Activated CD4-positive, alpha-beta memory T cell treated with anti-CD3 and anti-CD28 coated beads for 36 hours (primary cell): ENCODE data around the gene TPD52L1. TPM values are rescaled to one million over a fixed set of nuclear protein-coding genes. Genes with fewer than 3 reads are reported as not detected.

ENCODE experiments used
- CTCF ChIA-PET: fragments of 350-600 bp; sonication (Branson Sonifier 250); formaldehyde crosslinking; loops from one replicate; lab custom pipeline; 2021; ENCODE audit warnings: antibody characterized with exemption, inconsistent platforms; lab: Charles Lee
- POLR2A ChIA-PET: fragments of 350-600 bp; sonication (Branson Sonifier 250); formaldehyde crosslinking; loops from one replicate; lab custom pipeline; 2021; ENCODE audit warnings: antibody characterized with exemption; lab: Charles Lee
- DNase-seq: peaks from one replicate; pipeline ENCODE4 v3.0.0-alpha.2; 2020
- H3K27ac Mint-ChIP-seq: one replicate; pipeline ENCODE4 v1.8.0; 2021; ENCODE audit warnings: mixed read lengths
- H3K27me3 Mint-ChIP-seq: one replicate; pipeline ENCODE4 v1.8.0; 2021; ENCODE audit warnings: mixed read lengths
- H3K36me3 Mint-ChIP-seq: one replicate; pipeline ENCODE4 v1.8.0; 2021; ENCODE audit warnings: mixed read lengths
- H3K4me1 Mint-ChIP-seq: one replicate; pipeline ENCODE4 v1.8.0; 2021; ENCODE audit warnings: low read depth, mixed read lengths
- H3K4me3 Mint-ChIP-seq: one replicate; pipeline ENCODE4 v1.8.0; 2021; ENCODE audit warnings: mild to moderate bottlenecking, mixed read lengths
- H3K9me3 Mint-ChIP-seq: one replicate; pipeline ENCODE4 v1.8.0; 2021; ENCODE audit warnings: mixed read lengths
- intact Hi-C: fragments of 100-400 bp; cut with micrococcal nuclease; formaldehyde crosslinking; loops from one replicate; pipeline ENCODE4 v1.15.1; 2023
- total RNA-seq, 2 experiments: library from RNA; stranded (reverse); gene quantifications; one replicate each; pipeline ENCODE4 v1.2.3, GENCODE V29; 2021

TPD52L1 gene
- total RNA-seq, 2 experiments from 2014 or later, result 1.3 to 1.4 TPM

DNA sequence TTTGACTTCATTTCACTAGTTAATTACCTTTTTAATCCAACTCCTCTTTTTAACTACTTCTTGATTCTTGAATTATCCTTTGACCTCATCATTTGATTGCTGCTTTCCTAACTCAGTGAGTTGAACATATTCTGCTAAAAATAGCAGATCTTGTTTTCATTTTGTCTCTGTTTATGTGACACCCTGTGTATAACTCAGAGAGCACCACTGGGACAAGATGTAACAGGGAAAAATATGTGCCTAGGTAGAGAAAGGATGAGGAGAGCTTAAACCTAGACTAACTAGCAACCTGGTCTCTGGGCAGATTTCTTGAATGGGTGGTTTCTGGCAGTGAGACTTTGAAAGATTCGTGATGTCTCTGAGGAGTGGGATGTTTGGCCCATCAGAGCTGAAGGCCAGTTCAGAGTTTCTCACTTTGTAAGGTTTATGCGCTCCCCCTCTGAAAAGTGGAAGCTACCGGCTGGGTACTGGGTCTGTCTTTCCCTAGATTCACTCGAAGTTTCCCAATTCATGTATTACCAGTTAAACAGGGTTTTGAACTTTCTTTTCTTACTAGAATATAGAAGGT lies 61.8 kb downstream of the TPD52L1 start:
- no peak overlapping the region for H3K4me3 Mint-ChIP-seq
- DNase-seq, result no peak
- ChIA-PET POLR2A (no interaction called here), CTCF (no interaction called here)
- H3K27me3 Mint-ChIP-seq, result peaks cover 3% of the 10 kb centered on the region
- H3K36me3 Mint-ChIP-seq, result no peaks in the 10 kb centered on the region
- intact Hi-C loops, result no loop called here
- H3K27ac Mint-ChIP-seq, result no peak overlapping the region
- H3K9me3 Mint-ChIP-seq, result no peaks in the 10 kb centered on the region
- H3K4me1 Mint-ChIP-seq, result no peaks in the 10 kb centered on the region

DNA sequence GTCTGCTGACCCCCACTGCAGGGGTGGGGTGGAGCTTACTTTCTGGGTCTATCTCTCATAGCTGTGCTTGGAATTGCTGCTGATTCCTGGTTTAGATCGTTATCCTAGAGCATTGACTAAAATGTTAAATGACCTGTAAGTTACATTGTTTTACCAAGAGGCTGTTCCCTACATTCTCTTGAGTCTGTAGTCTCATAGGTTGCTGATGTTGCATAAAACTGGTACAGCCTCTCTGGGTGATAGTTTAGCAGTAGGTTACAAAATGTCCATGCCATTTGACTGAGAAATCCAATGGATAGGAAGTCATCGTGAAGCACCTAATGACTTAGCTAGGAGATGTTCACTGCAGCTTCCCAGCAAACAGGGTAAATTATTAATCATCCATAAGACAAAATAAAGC lies 62.4 kb downstream of the TPD52L1 start:
- Mint-ChIP-seq H3K4me1 (no peaks in the 10 kb centered on the region), H3K9me3 (no peaks in the 10 kb centered on the region), H3K27me3 (peaks cover 3% of the 10 kb centered on the region), H3K27ac (no peak overlapping the region), H3K4me3 (no peak overlapping the region), H3K36me3 (no peaks in the 10 kb centered on the region)
- ChIA-PET CTCF (no interaction called here), POLR2A (no interaction called here)
- intact Hi-C loops, result no loop called here
- DNase-seq, result no peak

DNA sequence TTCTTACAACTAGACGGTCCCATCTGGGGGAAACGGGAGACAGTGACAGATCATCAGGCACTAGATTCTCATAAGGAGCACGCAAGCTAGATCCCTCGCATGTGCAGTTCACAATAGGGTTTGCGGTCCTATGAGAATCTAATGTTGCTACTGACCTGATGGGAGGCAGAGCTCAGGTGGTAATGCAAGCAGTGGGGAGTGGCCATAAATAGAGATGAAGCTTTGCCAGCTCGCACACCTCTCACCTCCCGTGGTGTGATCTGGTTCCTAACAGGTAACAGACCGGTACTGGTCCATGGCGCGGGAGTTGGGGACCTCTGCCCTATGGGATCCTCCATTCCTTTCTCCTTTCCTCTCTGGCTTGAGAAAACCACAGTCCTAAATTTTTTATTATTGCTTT lies 63.8 kb downstream of the TPD52L1 start:
- Mint-ChIP-seq H3K4me1 (no peaks in the 10 kb centered on the region), H3K27ac (no peak overlapping the region), H3K9me3 (no peaks in the 10 kb centered on the region), H3K27me3 (peaks cover 3% of the 10 kb centered on the region), H3K4me3 (no peak overlapping the region), H3K36me3 (no peaks in the 10 kb centered on the region)
- intact Hi-C loops, result no loop called here
- no peak for DNase-seq
- ChIA-PET POLR2A (no interaction called here), CTCF (no interaction called here)

DNA sequence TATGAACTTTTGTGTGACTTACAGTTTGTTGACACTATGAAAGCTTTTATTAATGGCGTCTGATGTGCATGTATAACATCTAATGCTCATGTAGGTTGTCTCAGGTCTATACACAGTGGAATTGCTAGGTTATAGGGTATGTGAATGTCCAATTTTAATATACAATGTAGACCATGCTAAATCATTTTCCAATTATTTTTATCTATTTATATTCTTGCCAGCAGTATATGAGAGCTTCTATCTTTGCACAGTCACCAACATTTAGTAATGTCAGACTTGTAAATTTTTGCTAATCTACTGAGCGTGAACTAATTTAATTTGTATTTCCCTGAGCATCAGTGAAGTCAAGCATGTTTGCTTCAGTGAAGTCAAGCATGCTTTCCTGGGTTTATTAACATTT lies 64.4 kb downstream of the TPD52L1 start:
- H3K36me3 Mint-ChIP-seq, result no peaks in the 10 kb centered on the region
- no peaks in the 10 kb centered on the region for H3K4me1 Mint-ChIP-seq
- ChIA-PET CTCF (interaction anchor here (2.1 kb wide), 1 partner anchor 25 kb away, joined by 5 read pairs; no protein-coding TSS in a partner anchor), POLR2A (no interaction called here)
- no peak overlapping the region for H3K4me3 Mint-ChIP-seq
- intact Hi-C loops, result no loop called here
- no peak overlapping the region for H3K27ac Mint-ChIP-seq
- DNase-seq, result no peak
- H3K9me3 Mint-ChIP-seq, result no peaks in the 10 kb centered on the region
- H3K27me3 Mint-ChIP-seq, result peaks cover 3% of the 10 kb centered on the region

DNA sequence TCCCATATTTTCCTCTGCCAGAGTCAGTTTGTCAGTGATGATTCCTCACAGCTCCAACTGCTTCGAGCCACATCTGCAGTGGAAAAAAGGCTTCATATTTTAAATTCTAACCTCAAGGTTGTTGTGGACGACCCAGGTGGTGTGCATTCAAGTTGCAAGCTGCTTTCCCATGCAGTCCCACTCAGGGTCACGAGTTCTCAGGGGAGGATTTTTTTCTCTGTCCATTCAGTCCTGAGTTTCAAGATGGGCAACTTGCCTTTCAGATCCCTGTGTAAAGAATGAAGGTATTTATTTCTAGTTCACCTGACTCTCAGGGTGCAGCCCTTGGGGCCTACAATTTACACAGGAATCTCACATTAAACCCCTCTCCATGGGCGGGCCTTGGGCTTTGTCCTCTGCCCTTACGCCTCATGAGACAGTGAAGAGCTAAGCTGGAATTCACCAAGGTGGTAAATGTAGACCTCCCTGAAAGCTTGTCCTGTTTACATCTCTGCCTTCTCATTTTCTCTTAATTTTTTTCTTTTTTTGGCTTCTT lies 65.9 kb downstream of the TPD52L1 start:
- H3K27me3 Mint-ChIP-seq, result peaks cover 3% of the 10 kb centered on the region
- ChIA-PET POLR2A (no interaction called here), CTCF (interaction anchor here (2.1 kb wide), 1 partner anchor 26 kb away, joined by 5 read pairs; no protein-coding TSS in a partner anchor)
- no peaks in the 10 kb centered on the region for H3K4me1 Mint-ChIP-seq
- H3K4me3 Mint-ChIP-seq, result no peak overlapping the region
- intact Hi-C loops, result no loop called here
- DNase-seq, result no peak
- no peak overlapping the region for H3K27ac Mint-ChIP-seq
- no peaks in the 10 kb centered on the region for H3K9me3 Mint-ChIP-seq
- no peaks in the 10 kb centered on the region for H3K36me3 Mint-ChIP-seq

DNA sequence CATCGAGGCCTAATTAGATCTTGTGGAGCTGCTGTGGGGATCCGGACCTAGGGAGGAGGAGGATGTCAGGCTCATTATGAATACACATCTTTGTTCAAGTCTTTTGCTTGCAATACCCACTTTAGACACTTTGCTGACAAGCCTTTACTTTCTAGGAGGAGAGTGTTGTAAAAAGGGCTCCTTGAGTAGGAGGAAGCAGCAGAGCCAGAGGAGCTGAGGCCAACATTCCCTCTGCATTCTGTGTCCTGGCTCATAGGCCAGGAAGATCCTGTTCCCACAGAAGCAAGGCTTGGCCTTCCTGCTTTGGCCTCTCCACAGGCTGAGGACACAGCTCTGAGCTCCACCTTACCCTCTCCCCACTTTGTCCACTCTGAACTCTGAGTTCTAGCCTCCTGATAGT lies 67.1 kb downstream of the TPD52L1 start:
- Mint-ChIP-seq H3K27ac (no peak overlapping the region), H3K4me3 (no peak overlapping the region), H3K9me3 (no peaks in the 10 kb centered on the region), H3K27me3 (no peaks in the 10 kb centered on the region), H3K36me3 (no peaks in the 10 kb centered on the region), H3K4me1 (no peaks in the 10 kb centered on the region)
- POLR2A ChIA-PET, result no interaction called here
- intact Hi-C loops, result no loop called here
- DNase-seq, result no peak
- CTCF ChIA-PET, result interaction anchor here (0.8 kb wide), 1 partner anchor 28 kb away, joined by 3 read pairs; no protein-coding TSS in a partner anchor

DNA sequence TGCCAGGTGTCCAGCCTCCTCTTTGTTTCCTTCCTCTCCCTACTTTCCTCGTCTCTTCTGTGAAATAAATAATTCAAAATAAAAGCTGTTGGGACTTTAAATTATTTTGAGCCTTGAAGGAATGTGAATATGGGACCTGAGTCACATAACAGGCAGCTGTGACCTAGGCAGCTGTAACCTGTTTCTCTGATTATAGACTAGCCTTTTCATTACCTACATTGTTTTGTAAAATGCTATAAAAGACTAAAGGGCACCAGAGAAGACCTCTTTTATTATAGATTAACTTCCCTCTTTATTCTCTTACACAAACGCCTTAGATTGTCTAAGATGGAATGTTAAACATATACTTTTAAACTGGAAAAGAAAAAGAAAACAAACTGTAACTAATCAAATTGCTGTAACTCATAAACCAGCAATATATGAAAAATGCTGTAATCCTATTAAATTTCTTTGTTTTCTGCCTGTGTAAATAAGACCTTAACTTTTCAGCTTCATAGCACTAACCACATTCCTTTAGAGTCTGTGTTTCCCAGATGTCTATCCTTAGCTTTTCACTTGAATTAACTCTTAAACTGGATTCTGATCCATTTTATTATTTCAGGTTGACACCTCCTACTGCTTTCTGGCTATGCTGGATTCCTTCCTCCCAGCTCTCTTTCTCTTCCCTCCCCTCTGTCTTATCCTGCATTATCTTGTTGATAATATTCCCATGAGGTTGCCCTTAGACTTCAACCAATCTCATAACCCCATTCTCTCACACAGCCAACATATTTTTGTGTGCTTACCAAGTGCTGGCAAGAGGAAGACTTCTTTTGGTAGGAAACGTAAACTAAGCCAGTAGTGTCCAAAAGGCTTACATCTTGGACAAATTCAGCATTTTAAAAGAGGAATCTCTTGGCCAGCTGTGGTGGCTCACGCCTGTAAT lies 69.2 kb downstream of the TPD52L1 start:
- no peaks in the 10 kb centered on the region for H3K9me3 Mint-ChIP-seq
- no peaks in the 10 kb centered on the region for H3K4me1 Mint-ChIP-seq
- POLR2A ChIA-PET, result no interaction called here
- H3K4me3 Mint-ChIP-seq, result no peak overlapping the region
- H3K36me3 Mint-ChIP-seq, result no peaks in the 10 kb centered on the region
- CTCF ChIA-PET, result interaction anchor here (0.7 to 1.1 kb wide), 2 partner anchors 30 to 54 kb away, joined by 3 read pairs; no protein-coding TSS in a partner anchor
- no peak for DNase-seq
- H3K27ac Mint-ChIP-seq, result no peak overlapping the region
- H3K27me3 Mint-ChIP-seq, result no peaks in the 10 kb centered on the region
- intact Hi-C loops, result no loop called here

DNA sequence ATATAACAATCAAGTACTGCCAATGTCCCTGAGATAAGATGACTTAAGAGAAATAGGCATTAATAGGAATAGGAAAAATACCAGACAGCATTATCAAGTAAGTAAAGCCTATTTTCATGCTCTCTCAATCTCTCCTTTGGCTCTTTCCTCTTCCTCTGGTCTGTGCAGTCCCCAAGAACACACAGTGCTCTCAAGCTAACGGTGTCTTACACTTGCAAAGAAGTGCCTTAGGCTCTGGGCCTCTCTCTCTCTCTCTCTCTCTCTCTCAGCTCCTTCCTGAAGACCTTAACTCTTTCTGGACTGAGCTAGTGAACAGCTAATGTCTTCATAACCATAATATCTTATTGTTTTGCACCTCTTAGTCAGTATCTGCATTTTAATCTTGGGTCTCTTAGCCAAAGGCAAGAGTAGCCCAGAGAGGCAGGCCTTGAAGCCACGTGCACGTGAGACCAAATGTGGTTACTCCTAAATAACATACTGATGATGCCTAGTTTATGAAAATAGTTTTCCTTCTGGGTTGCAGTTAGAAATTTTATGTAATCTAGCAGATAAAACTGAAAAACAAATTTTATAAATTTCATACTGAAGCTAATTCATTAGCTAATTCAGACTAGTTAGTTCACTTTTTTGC lies 70.8 kb downstream of the TPD52L1 start:
- Mint-ChIP-seq H3K4me3 (no peak overlapping the region), H3K36me3 (no peaks in the 10 kb centered on the region), H3K27me3 (no peaks in the 10 kb centered on the region), H3K9me3 (no peaks in the 10 kb centered on the region), H3K4me1 (no peaks in the 10 kb centered on the region), H3K27ac (no peak overlapping the region)
- DNase-seq, result no peak
- CTCF ChIA-PET, result no interaction called here
- intact Hi-C loops, result no loop called here
- POLR2A ChIA-PET, result interaction anchor here (0.6 kb wide), 1 partner anchor 33 kb away, joined by 3 read pairs; no protein-coding TSS in a partner anchor

DNA sequence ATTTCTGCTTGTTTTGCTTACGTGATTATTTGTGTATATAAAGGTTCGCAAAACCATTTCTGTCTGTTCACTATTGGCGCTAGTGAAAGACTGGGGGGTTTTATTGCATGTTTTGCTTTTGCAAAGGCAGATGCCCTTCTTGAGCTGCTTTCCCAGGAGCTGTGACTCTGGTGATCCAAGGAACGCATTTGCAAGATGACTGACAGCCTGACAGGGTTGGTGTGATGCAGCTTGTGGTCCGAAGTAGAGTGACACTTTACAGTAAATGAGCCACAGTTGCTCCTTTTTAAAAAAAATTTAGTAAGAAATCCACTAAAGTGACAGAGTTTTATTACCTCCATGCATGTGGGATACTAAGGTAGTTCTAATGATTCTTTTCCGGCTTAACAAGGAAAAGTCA lies 73.7 kb downstream of the TPD52L1 start:
- Mint-ChIP-seq H3K27ac (no peak overlapping the region), H3K9me3 (no peaks in the 10 kb centered on the region), H3K4me1 (no peaks in the 10 kb centered on the region), H3K4me3 (no peak overlapping the region), H3K36me3 (no peaks in the 10 kb centered on the region), H3K27me3 (no peaks in the 10 kb centered on the region)
- CTCF ChIA-PET, result no interaction called here
- no peak for DNase-seq
- intact Hi-C loops, result no loop called here
- POLR2A ChIA-PET, result no interaction called here

DNA sequence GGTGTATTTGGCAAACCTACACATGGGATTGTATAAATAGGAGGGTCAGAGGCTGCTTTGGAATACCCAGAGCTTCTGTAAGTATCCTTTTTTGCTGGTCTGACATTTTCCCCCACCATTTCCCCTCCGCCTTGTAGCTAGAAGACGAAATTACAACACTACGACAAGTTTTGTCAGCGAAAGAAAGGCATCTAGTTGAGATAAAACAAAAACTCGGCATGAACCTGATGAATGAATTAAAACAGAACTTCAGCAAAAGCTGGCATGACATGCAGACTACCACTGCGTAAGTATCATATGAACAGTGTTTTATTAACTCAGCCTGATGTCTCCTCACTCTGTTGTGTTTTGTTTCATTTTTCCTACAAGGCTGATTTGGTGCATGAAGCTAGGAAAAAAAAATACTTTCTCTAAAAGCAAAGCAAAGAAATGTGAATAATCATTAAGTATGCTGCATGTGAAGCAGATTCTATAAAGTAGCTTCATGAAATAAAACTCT lies 75.5 kb downstream of the TPD52L1 start:
- CTCF ChIA-PET, result no interaction called here
- H3K27ac Mint-ChIP-seq, result no peak overlapping the region
- H3K36me3 Mint-ChIP-seq, result no peaks in the 10 kb centered on the region
- intact Hi-C loops, result no loop called here
- H3K4me1 Mint-ChIP-seq, result no peaks in the 10 kb centered on the region
- DNase-seq, result no peak
- POLR2A ChIA-PET, result no interaction called here
- H3K27me3 Mint-ChIP-seq, result no peaks in the 10 kb centered on the region
- H3K4me3 Mint-ChIP-seq, result no peak overlapping the region
- H3K9me3 Mint-ChIP-seq, result no peaks in the 10 kb centered on the region

DNA sequence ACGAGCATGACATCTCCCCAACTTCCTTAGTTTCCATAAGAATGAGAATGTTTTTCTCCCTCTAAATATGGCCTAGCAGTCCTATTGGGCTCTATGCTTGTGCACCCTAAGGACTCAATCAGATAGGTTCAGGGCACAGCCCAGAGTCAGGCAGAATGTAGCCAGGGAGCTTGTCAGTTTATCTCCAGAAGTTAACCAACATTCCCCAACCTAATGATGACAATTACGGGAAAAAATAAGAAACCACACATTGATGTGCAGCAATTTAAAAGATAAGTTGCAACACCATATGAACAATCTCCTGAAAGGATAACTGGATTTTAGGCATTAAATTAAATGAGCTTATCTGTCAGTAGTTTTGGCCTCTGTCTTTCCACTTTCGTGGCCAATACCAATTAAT lies 77.1 kb downstream of the TPD52L1 start:
- POLR2A ChIA-PET, result no interaction called here
- no peak overlapping the region for H3K27ac Mint-ChIP-seq
- no peak for DNase-seq
- no peaks in the 10 kb centered on the region for H3K36me3 Mint-ChIP-seq
- intact Hi-C loops, result no loop called here
- H3K4me1 Mint-ChIP-seq, result no peaks in the 10 kb centered on the region
- H3K27me3 Mint-ChIP-seq, result no peaks in the 10 kb centered on the region
- CTCF ChIA-PET, result no interaction called here
- H3K4me3 Mint-ChIP-seq, result no peak overlapping the region
- H3K9me3 Mint-ChIP-seq, result no peaks in the 10 kb centered on the region

DNA sequence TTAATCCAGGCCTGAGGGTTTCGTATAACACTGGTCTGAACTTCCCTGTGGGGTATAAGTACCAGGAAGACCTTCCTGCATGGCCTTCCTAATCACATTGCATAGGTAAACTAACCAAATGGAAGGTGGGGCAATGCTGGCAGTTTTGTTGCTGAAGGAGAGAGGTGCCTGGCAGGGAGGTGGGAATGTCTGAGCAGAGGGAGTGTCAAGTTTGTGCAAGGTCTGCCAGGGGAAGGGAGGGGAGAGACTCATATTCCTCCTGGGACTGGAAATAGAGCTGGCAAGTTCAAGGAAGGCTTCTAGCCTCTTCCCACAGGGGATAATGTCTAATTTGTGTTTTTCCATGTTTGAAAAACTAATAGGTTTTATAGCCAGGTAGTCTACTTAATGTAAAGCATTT lies 77.6 kb downstream of the TPD52L1 start:
- no peak for DNase-seq
- ChIA-PET POLR2A (no interaction called here), CTCF (no interaction called here)
- intact Hi-C loops, result no loop called here
- Mint-ChIP-seq H3K27me3 (no peaks in the 10 kb centered on the region), H3K36me3 (no peaks in the 10 kb centered on the region), H3K9me3 (no peaks in the 10 kb centered on the region), H3K27ac (no peak overlapping the region), H3K4me1 (no peaks in the 10 kb centered on the region), H3K4me3 (no peak overlapping the region)
